Measurements from ENCODE around the gene ETV5.

The ETV5 gene

GRCh38 chr3:186057594-186057993 lies 51.3 kb downstream of the ETV5 start:
- TF ChIP-seq, protein P1, sequence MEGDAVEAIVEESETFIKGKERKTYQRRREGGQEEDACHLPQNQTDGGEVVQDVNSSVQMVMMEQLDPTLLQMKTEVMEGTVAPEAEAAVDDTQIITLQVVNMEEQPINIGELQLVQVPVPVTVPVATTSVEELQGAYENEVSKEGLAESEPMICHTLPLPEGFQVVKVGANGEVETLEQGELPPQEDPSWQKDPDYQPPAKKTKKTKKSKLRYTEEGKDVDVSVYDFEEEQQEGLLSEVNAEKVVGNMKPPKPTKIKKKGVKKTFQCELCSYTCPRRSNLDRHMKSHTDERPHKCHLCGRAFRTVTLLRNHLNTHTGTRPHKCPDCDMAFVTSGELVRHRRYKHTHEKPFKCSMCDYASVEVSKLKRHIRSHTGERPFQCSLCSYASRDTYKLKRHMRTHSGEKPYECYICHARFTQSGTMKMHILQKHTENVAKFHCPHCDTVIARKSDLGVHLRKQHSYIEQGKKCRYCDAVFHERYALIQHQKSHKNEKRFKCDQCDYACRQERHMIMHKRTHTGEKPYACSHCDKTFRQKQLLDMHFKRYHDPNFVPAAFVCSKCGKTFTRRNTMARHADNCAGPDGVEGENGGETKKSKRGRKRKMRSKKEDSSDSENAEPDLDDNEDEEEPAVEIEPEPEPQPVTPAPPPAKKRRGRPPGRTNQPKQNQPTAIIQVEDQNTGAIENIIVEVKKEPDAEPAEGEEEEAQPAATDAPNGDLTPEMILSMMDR (conservative IDR thresholded peaks at IDR 0.05; ENCODE audit: low read depth, low read length) = no peak
- DNase-seq (ENCODE audit: low read depth) = peak; percentile 35

DNA sequence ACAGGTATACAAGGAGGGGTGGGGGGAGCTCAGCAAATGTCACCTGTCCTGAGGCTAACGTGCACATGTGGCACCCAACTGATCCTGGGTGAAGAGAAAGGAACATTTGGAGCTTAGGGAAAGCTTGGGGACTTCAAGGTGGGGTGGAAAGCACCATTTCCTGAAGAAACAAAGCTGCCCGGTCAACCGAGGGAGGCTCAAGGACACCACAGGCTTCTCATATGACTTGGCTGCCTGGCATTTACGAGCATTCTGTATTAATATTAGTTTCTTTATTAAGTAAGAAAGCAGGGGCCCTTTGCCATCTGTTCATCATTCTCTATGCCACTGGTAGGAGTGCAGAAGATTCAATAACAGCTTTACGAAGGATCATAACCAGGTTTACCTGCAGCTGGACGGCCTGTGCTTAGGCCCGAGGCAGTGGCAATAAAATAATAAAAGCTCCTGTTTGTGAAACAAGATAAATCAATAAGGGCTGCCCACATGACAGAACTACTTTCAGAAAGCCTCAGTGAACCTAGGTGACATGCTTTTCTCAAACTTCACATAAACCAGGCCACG lies 54.0 kb downstream of the ETV5 start:
- DNase-seq (ENCODE audit: low read depth) = no peak
- TF ChIP-seq, protein P1 (conservative IDR thresholded peaks at IDR 0.05; ENCODE audit: low read depth, low read length) = no peak
- H3K4me3 ChIP-seq (ENCODE audit: low read length) = no peak overlapping the region

More at GRCh38 chr3:186057594-186057993, 51.3 kb downstream of the ETV5 start:
- H3K4me3 ChIP-seq (ENCODE audit: low read length) = no peak overlapping the region

GRCh38 chr3:186053954-186054791 lies 54.7 kb downstream of the ETV5 start:
- no peak for DNase-seq (ENCODE audit: low read depth)
- TF ChIP-seq, protein P1 (conservative IDR thresholded peaks at IDR 0.05; ENCODE audit: low read depth, low read length) = no peak
- no peak overlapping the region for H3K4me3 ChIP-seq (ENCODE audit: low read length)

DNA sequence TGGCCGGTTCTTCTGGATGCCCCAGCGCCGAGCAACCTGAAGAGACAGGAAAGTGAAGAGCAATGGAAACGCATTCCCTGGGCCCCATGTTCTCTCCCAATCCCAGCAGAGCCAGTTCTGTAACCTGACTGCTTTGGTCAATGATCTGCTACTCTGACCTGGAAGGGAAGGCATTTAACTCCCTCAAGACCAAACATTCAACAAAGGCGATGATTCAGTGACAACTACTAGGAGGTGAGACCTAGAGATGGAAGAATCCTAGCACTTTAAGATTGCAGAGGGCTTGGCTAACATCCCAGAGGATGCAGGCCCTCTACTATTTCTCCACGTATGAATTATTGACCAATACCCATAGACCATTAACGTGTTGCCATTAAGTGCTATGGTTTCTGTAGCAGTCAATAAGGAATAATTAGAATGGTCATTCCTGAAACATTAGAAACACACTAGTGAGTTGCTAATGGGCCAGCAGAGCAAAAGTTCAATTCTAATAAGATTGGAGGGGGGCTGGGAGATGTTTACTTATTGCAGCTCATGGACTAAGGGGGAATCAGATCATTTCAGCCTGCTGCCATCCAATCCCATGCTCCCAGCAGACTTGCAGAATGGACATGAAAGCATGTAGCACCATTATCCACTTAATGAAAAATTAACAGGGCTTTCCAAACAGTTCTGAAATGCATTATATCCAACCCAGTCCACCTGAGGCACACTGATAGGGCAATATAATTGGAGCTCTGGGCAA lies 56.6 kb downstream of the ETV5 start:
- TF ChIP-seq, protein P1 (conservative IDR thresholded peaks at IDR 0.05; ENCODE audit: low read depth, low read length) = no peak
- no peak for DNase-seq (ENCODE audit: low read depth)
- no peak overlapping the region for H3K4me3 ChIP-seq (ENCODE audit: low read length)

DNA sequence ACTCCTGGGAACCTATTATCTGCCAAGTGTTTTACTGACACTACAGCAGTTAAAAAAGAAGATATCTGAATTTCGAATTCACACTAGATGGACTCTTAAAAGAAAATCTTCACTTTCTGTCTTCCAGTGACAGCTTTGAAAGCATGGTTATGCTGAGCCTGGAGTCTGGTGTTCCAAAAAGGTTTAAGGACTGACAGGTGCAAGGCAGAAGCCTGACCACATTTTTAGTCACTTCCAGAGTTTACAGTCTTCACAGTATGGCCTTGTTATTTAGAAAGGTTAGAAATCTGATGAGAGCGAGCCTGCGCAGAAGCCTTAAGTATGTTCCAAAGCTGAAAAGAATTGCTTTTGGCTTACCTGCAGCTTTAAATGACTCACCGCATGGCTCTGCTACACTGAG lies 59.9 kb downstream of the ETV5 start:
- TF ChIP-seq, protein P1 (conservative IDR thresholded peaks at IDR 0.05; ENCODE audit: low read depth, low read length) = no peak
- DNase-seq (ENCODE audit: low read depth) = no peak
- H3K4me3 ChIP-seq (ENCODE audit: low read length) = no peak overlapping the region

DNA sequence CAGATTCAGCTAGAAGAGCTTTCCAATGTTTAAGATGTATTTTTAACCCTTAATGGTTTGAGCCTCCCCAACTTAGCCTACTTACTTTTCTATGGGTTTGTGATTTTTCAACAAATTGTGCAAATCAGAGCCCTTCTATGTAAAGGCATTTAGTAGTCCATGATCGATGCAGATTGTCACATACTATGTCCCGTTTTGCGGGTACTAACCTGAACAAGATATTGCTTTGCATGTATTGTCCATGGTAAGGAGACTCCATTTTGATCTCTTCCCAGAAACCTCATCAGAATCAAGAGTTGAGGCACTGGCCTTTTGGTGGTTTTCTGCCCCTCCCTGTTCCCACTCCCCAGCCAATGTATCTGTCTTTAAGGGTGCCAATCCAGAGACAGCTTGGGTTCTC lies 60.8 kb downstream of the ETV5 start:
- H3K4me3 ChIP-seq (ENCODE audit: low read length) = no peak overlapping the region
- TF ChIP-seq, protein P1 (conservative IDR thresholded peaks at IDR 0.05; ENCODE audit: low read depth, low read length) = no peak
- no peak for DNase-seq (ENCODE audit: low read depth)

All from retinal pigment epithelial cell (primary cell).